IPS-15b (cell line): ENCODE measurements around the gene NBEA.
"Not testable (repeated sequence)": the region's sequence is repeated elsewhere in the genome, so short reads cannot be mapped to it uniquely, and the experiment has no call there.

Experiments
- H3K27me3 ChIP-seq: one replicate; pipeline ENCODE4 v1.6.1; 2013; ENCODE audit warnings: low read length; ENCODE audit not compliant: control insufficient read depth, insufficient read depth
- H3K36me3 ChIP-seq: one replicate; pipeline ENCODE4 v1.6.1; 2013; ENCODE audit warnings: low read length; ENCODE audit not compliant: control insufficient read depth, insufficient read depth
- H3K4me1 ChIP-seq: one replicate; pipeline ENCODE4 v1.6.1; 2013; ENCODE audit warnings: mild to moderate bottlenecking, low read length; ENCODE audit not compliant: control insufficient read depth, insufficient read depth
- H3K4me3 ChIP-seq: one replicate; pipeline ENCODE4 v1.5.1; 2013; ENCODE audit warnings: low read depth, low read length
- H3K9ac ChIP-seq: one replicate; pipeline ENCODE4 v1.6.1; 2013; ENCODE audit warnings: low read depth, mild to moderate bottlenecking, low read length
- H3K9me3 ChIP-seq: one replicate; pipeline ENCODE4 v1.6.1; 2013; ENCODE audit warnings: mild to moderate bottlenecking, low read length; ENCODE audit not compliant: control insufficient read depth, insufficient read depth

NBEA gene, protein sequence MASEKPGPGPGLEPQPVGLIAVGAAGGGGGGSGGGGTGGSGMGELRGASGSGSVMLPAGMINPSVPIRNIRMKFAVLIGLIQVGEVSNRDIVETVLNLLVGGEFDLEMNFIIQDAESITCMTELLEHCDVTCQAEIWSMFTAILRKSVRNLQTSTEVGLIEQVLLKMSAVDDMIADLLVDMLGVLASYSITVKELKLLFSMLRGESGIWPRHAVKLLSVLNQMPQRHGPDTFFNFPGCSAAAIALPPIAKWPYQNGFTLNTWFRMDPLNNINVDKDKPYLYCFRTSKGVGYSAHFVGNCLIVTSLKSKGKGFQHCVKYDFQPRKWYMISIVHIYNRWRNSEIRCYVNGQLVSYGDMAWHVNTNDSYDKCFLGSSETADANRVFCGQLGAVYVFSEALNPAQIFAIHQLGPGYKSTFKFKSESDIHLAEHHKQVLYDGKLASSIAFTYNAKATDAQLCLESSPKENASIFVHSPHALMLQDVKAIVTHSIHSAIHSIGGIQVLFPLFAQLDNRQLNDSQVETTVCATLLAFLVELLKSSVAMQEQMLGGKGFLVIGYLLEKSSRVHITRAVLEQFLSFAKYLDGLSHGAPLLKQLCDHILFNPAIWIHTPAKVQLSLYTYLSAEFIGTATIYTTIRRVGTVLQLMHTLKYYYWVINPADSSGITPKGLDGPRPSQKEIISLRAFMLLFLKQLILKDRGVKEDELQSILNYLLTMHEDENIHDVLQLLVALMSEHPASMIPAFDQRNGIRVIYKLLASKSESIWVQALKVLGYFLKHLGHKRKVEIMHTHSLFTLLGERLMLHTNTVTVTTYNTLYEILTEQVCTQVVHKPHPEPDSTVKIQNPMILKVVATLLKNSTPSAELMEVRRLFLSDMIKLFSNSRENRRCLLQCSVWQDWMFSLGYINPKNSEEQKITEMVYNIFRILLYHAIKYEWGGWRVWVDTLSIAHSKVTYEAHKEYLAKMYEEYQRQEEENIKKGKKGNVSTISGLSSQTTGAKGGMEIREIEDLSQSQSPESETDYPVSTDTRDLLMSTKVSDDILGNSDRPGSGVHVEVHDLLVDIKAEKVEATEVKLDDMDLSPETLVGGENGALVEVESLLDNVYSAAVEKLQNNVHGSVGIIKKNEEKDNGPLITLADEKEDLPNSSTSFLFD (N-terminal part only)

DNA sequence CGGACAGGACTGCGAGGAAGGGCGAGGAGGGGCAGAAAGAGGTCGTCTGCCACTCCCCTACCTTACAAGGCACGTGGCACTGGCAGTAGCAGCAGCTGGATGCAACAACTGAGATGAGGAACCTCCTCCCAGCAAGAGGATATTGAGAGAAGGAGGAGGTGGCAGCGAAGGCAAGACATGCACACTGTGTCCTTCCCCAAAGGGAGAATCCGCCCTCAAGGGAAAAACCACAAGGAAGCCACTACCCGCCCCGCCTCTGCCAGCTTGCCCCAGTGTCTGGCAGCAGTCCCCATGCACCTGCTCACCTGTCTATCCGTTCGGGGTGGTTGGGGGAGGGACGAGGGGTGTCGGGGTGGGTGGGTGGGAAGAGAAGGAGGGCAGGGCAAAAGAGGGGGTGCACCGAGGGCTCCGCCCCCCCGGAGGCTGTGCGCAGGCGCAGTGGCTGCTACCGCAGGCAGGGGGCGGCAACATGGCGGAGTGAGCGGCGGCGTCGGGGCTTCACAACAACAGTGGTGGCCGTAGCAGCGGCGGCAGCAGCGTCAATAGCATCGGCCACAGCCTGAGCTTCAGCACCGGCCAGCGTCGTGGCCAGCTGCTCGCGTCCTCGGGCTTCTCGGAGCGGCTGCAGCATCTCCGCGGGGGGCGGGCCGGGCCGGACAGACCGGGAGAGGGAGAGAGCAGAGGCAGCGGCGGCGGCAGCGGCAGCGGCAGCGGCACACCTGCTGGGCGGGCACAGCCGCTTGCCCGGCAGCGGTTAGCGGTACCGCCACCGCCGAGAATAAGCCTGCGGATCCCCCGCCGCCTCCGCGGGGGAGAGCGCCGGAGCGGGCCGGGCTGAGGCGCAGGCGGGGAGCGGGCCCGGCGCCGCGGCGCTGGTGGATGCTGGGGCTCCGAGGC is at the start of gene NBEA:
TSS of gene NBEA (plus strand) at position 436 of the 897 bp plus-strand sequence. CDS start 551 bp downstream, outside the sequence.
- no peaks in the 10 kb centered on the region for H3K36me3 ChIP-seq

DNA sequence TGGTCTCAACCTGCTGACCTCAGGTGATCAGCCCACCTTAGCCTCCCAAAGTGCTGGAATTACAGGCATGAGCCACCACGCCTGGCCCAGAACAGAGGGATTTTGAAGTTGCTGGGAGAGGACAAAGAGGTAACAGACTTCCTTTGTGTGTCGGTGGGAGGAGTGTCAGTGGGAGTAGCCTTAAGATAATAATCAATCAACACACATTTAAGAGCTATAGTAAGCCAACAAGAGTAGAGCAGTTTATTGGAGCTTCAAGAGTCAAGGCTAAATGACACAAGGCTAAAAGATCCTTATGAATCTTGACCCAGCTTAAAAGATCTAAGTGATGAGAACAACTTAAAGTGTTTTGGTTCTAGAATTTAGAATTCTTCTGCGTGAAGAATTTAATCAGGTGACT is 47.3 kb upstream of the NBEA start:
- peaks cover 6% of the 10 kb centered on the region for H3K27me3 ChIP-seq
- no peak overlapping the region for H3K4me3 ChIP-seq
- no peak overlapping the region for H3K9ac ChIP-seq
- no peaks in the 10 kb centered on the region for H3K9me3 ChIP-seq
- H3K4me1 ChIP-seq, result peaks cover 8% of the 10 kb centered on the region
- H3K36me3 ChIP-seq, result no peaks in the 10 kb centered on the region

More for the DNA sequence above, at the start of gene NBEA:
- Histone ChIP-seq H3K9ac (peak within 1 kb of the TSS; percentile 30), H3K4me1 (peaks cover 6% of the 10 kb centered on the region), H3K4me3 (peak within 1 kb of the TSS; percentile 78), H3K9me3 (no peaks in the 10 kb centered on the region), H3K27me3 (peaks cover 13% of the 10 kb centered on the region)

GRCh38 chr13:34897220-34897619 is 44.9 kb upstream of the NBEA start:
- H3K9me3 ChIP-seq, result no peaks in the 10 kb centered on the region
- peaks cover 27% of the 10 kb centered on the region for H3K4me1 ChIP-seq
- H3K4me3 ChIP-seq, result no peak overlapping the region
- peaks cover 12% of the 10 kb centered on the region for H3K27me3 ChIP-seq
- H3K36me3 ChIP-seq, result no peaks in the 10 kb centered on the region
- H3K9ac ChIP-seq, result no peak overlapping the region

GRCh38 chr13:34899888-34900287 is 42.2 kb upstream of the NBEA start:
- peaks cover 14% of the 10 kb centered on the region for H3K27me3 ChIP-seq
- H3K9me3 ChIP-seq, result no peaks in the 10 kb centered on the region
- H3K4me1 ChIP-seq, result peaks cover 35% of the 10 kb centered on the region
- peak overlapping the region; percentile 14 for H3K4me3 ChIP-seq
- no peak overlapping the region for H3K9ac ChIP-seq
- no peaks in the 10 kb centered on the region for H3K36me3 ChIP-seq

- H3K9me3 ChIP-seq, result no peaks in the 10 kb centered on the region
- peak overlapping the region; percentile 14 for H3K4me3 ChIP-seq
- H3K27me3 ChIP-seq, result peaks cover 14% of the 10 kb centered on the region
Measured at GRCh38 chr13:34900288-34900739, 41.8 kb upstream of the NBEA start.

DNA sequence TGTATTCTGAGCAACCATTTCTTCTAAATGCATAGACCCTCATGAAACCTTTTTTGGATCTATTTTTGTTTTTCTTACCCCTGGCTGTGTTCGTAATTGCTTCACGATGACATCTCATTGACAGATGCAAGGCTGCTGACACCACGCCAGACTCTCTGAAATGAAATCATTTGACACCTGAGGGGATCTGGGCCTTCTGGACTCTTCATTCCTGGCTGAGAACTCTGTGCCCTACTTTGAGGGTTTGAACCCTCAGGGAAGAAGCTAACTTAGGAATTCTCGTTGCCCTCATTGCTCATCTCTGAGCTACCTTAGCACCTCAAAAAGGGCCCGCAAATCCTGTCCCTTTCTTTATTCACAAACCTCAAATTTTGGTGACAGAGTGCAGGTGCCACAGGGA is 40.5 kb upstream of the NBEA start:
- no peaks in the 10 kb centered on the region for H3K9me3 ChIP-seq
- no peak overlapping the region for H3K4me3 ChIP-seq
- no peak overlapping the region for H3K9ac ChIP-seq
- H3K27me3 ChIP-seq, result peaks cover 14% of the 10 kb centered on the region
- no peaks in the 10 kb centered on the region for H3K36me3 ChIP-seq
- H3K4me1 ChIP-seq, result peaks cover 39% of the 10 kb centered on the region

More at GRCh38 chr13:34900288-34900739, 41.8 kb upstream of the NBEA start:
- H3K4me1 ChIP-seq, result peaks cover 39% of the 10 kb centered on the region
- H3K9ac ChIP-seq, result no peak overlapping the region
- no peaks in the 10 kb centered on the region for H3K36me3 ChIP-seq

DNA sequence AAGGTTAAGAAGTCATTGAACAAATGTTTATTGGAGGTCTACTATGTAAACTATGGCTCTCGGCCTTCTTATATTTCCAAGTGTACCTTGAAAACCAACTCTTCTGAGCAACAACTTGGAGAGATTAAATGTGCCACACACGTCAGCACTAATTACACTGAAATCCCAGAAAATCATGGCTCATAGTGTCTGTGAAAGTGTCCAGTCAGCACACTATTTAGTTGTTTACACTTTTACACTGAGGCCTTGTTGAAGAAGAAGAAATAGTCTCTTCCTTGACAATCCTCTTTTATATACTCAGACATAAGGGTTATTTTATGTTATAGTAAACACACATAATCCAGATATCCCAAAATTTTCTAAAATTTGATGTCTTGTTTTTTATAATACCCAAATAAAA is 30.9 kb upstream of the NBEA start:
- Histone ChIP-seq H3K27me3 (peaks cover 3% of the 10 kb centered on the region), H3K4me3 (no peak overlapping the region), H3K9ac (no peak overlapping the region), H3K4me1 (peaks cover 34% of the 10 kb centered on the region), H3K36me3 (no peaks in the 10 kb centered on the region), H3K9me3 (no peaks in the 10 kb centered on the region)

GRCh38 chr13:34913040-34913439 is 29.0 kb upstream of the NBEA start:
- Histone ChIP-seq H3K36me3 (no peaks in the 10 kb centered on the region), H3K9me3 (no peaks in the 10 kb centered on the region), H3K4me3 (no peak overlapping the region), H3K9ac (no peak overlapping the region), H3K4me1 (peaks cover 36% of the 10 kb centered on the region), H3K27me3 (no peaks in the 10 kb centered on the region)

DNA sequence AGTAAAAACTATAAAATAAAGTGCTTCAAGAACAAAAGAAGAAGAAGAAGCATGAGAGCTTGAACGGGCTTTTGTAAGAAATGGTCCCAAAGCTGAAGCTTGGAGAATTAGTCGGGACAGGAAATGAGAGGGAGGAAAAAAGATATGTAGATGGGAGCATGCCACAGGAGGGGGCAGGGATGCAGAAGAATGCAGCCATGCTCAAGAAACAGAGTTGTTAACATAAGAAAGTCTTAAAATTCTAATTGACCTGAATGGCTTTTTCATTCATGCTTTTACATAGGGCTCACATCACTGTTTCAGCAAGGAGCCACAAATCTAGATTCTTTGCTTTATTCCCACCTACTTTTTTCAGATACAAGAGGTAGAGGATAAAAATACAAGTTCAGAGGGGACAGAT is 27.7 kb upstream of the NBEA start:
- Histone ChIP-seq H3K9me3 (no peaks in the 10 kb centered on the region), H3K4me1 (peaks cover 36% of the 10 kb centered on the region), H3K36me3 (no peaks in the 10 kb centered on the region), H3K4me3 (no peak overlapping the region), H3K27me3 (no peaks in the 10 kb centered on the region), H3K9ac (no peak overlapping the region)

DNA sequence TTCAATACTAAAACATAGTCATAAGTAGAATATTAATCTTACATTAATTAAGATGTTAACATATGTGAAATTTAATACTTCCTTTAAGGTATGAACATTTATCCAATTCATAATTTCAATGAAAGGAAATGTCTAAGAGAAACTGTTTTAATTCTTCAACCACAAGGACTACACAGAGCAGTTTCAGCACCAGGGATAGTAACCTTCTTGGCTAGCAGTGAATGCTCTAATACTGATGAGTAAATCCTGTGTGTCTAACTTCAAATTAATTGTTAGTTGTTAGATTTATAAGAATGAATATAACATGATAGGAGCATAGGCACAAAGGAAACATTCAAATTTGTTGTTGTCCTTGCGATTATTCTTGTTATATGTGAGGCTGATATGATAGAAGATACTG is 15.6 kb upstream of the NBEA start:
- Histone ChIP-seq H3K4me3 (no peak overlapping the region), H3K27me3 (no peaks in the 10 kb centered on the region), H3K9ac (no peak overlapping the region), H3K36me3 (no peaks in the 10 kb centered on the region), H3K4me1 (no peaks in the 10 kb centered on the region), H3K9me3 (no peaks in the 10 kb centered on the region)

DNA sequence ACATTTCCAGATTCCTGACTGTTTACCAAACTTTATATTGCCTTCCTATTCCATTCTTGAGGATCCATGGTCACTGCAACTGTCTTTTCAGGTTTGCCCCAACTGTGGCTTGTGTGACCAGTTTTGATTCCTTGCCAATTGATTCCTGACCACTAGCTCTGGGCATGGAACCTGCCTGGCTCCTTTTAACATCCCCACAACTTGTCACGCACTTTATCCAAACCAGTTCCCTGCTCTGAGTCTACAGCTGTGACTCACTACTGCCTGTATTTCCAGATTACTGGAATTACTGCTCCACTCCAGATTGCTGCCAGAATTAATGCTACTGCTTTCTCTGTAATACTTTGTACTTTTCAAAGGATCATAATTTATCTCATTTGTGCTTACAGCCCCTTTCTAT is 13.4 kb upstream of the NBEA start:
- H3K9ac ChIP-seq, H3K4me3 ChIP-seq, H3K9me3 ChIP-seq, H3K27me3 ChIP-seq, H3K4me1 ChIP-seq, H3K36me3 ChIP-seq: not testable (repeated sequence)
